ENCODE data around the gene HIC1.
"Not testable (repeated sequence)": the region's sequence is repeated elsewhere in the genome, so short reads cannot be mapped to it uniquely, and the experiment has no call there.

Gene HIC1

GRCh38 chr17:2054512-2055291 lies at the start of gene HIC1:
Gene HIC1, plus strand, starts transcription at chr17:2055103. Its CDS starts 1,588 bp downstream, at chr17:2056691.
- no peak for DNase-seq

GRCh38 chr17:2008332-2009126 lies 46.4 kb upstream of the HIC1 start:
- DNase-seq: no peak

GRCh38 chr17:2009737-2010136 lies 45.2 kb upstream of the HIC1 start:
- no peak for DNase-seq

GRCh38 chr17:2011411-2012371 lies 43.2 kb upstream of the HIC1 start:
- no peak for DNase-seq

- no peak for DNase-seq
Measured at GRCh38 chr17:2012499-2012898, 42.4 kb upstream of the HIC1 start.

- DNase-seq: not testable (repeated sequence)
Measured at GRCh38 chr17:2013220-2013993, 41.5 kb upstream of the HIC1 start.

GRCh38 chr17:2013994-2014317 lies 40.9 kb upstream of the HIC1 start:
- no peak for DNase-seq

GRCh38 chr17:2015314-2015713 lies 39.6 kb upstream of the HIC1 start:
- DNase-seq: no peak

GRCh38 chr17:2016494-2016893 lies 38.4 kb upstream of the HIC1 start:
- DNase-seq: no peak

- no peak for DNase-seq
Measured at GRCh38 chr17:2017274-2017941, 37.5 kb upstream of the HIC1 start.

GRCh38 chr17:2018716-2019510 lies 36.0 kb upstream of the HIC1 start:
- no peak for DNase-seq

- no peak for DNase-seq
Measured at GRCh38 chr17:2019723-2020122, 35.2 kb upstream of the HIC1 start.

- no peak for DNase-seq
Measured at GRCh38 chr17:2020721-2021120, 34.2 kb upstream of the HIC1 start.

- no peak for DNase-seq
Measured at GRCh38 chr17:2022647-2023240, 32.2 kb upstream of the HIC1 start.

GRCh38 chr17:2023256-2023655 lies 31.6 kb upstream of the HIC1 start:
- no peak for DNase-seq

GRCh38 chr17:2023692-2024571 lies 31.0 kb upstream of the HIC1 start:
- no peak for DNase-seq

GRCh38 chr17:2024572-2025219 lies 30.2 kb upstream of the HIC1 start:
- no peak for DNase-seq

GRCh38 chr17:2025220-2025621 lies 29.7 kb upstream of the HIC1 start, which contains the start of gene RTN4RL1:
Gene RTN4RL1, minus strand, starts transcription at chr17:2025334. Its CDS starts 469 bp downstream, at chr17:2024865.
- DNase-seq: no peak
